Stimulated activated CD8-positive, alpha-beta memory T cell treated with anti-CD3 and anti-CD28 coated beads, Interleukin-2, amount 100 ng/mL, for 48 hours (primary cell): Measurements from ENCODE around the gene CRYBG2.

Experiments used
- DNase-seq, 2 donors: peaks; one replicate each; pipeline ENCODE4 v3.0.0-alpha.2; 2020; ENCODE audit warnings: low read depth in 2 of 2

The CRYBG2 gene

GRCh38 chr1:26368486-26368885 is 14.6 kb upstream of the CRYBG2 start:
- no peak for DNase-seq

GRCh38 chr1:26368006-26368405 is 14.1 kb upstream of the CRYBG2 start:
- no peak for DNase-seq

GRCh38 chr1:26367441-26367840 is 13.5 kb upstream of the CRYBG2 start:
- no peak for DNase-seq

GRCh38 chr1:26364956-26365355 is 11.0 kb upstream of the CRYBG2 start:
- DNase-seq = no peak

- peak; percentile 82 to 86 for DNase-seq
These were observed 9.9 kb upstream of the CRYBG2 start for GRCh38 chr1:26363549-26364448.

GRCh38 chr1:26362331-26362730 is 8.4 kb upstream of the CRYBG2 start:
- no peak for DNase-seq

- DNase-seq = no peak
These were observed 7.7 kb upstream of the CRYBG2 start for GRCh38 chr1:26361605-26362122.

- no peak for DNase-seq
These were observed 7.1 kb upstream of the CRYBG2 start for GRCh38 chr1:26360807-26361604.

GRCh38 chr1:26359981-26360806 is 6.3 kb upstream of the CRYBG2 start:
- DNase-seq = peak; percentile 29 to 43

- peak; percentile 39 to 59 for DNase-seq
These were observed 4.8 kb upstream of the CRYBG2 start for GRCh38 chr1:26358411-26359384.

- no peak for DNase-seq
These were observed 3.2 kb upstream of the CRYBG2 start for GRCh38 chr1:26357121-26357602.

- DNase-seq = no peak
These were observed 2.2 kb upstream of the CRYBG2 start for GRCh38 chr1:26356106-26356505.

GRCh38 chr1:26354972-26355371 is 1.0 kb upstream of the CRYBG2 start:
- DNase-seq = no peak

GRCh38 chr1:26353210-26353859 is 595 bp downstream of the CRYBG2 start:
- no peak for DNase-seq

- DNase-seq = no peak
These were observed 1.6 kb downstream of the CRYBG2 start for GRCh38 chr1:26352338-26352679.

GRCh38 chr1:26351590-26352337 is 2.2 kb downstream of the CRYBG2 start:
- DNase-seq = no peak

GRCh38 chr1:26350701-26351589 is 3.0 kb downstream of the CRYBG2 start:
- DNase-seq = no peak

- DNase-seq = no peak
These were observed 3.6 kb downstream of the CRYBG2 start for GRCh38 chr1:26350343-26350700.
